ENCODE results near the gene MEF2D.

Gene MEF2D

DNA sequence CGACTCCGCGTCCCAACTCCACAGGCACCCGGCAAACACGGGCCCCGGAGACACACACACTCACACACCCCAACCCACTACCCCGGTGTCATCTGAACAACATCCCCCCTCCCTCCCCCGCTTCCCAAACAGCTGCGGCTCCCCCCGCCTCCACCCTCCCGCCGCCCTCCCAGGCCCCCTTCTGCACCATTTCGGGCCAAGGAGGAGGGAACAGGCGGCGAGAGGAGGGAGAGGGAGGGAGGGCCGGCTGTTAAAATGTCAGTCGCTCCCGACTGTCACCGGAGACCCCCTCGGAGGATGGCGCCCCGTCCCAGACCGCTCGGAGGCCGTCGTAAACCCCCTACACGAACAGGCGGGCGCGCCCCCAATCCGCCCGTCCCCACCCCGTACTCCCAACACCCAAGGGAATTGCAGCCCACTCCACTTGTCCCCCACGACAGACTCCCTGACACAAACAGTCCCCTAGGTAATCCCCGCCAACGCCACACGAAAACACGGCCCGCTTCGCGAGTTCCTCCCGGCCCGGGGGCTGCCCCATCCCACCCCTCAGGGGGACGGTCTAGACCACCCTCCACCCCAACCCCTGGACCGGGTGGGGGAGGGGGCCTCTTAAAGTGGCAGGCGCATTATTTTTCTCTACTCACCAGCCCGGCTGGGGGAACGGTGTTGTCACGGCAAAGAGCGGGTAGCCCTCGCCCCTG is 583 bp downstream of the MEF2D start:
- peak; percentile 35 for DNase-seq (ENCODE audit: low spot score)

DNA sequence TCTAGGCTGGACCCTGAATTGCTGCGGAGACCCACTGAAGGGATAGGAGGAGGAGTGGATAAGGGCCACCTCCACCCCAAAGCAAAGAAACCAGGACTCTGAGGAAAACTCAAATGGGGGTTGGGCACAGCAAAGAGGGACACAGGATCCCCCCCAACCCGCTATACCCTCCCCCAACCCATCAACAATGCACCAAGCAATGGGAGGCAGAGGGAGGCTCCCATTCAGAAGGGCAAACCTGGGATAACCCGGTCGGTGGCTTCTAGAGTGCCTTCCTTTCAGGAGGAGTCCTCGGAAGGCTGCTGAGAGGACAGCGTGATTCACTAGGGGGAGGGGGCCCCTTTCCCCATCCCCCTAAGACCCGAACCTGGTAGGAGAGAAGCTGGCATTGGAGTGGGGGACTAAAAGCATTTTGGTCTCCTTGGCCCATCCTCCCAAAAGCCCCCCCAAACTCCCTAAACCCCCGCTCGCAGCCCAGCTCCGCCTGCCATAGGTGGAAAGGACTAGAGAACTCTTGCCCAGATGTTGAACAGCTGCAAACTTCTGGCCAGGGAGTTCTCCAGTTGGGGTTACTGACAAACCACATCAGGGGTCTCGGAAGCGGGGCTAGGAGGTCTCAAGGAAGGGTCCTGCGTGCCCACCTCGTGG is 1.3 kb downstream of the MEF2D start:
- peak; percentile 44 for DNase-seq (ENCODE audit: low spot score)

DNA sequence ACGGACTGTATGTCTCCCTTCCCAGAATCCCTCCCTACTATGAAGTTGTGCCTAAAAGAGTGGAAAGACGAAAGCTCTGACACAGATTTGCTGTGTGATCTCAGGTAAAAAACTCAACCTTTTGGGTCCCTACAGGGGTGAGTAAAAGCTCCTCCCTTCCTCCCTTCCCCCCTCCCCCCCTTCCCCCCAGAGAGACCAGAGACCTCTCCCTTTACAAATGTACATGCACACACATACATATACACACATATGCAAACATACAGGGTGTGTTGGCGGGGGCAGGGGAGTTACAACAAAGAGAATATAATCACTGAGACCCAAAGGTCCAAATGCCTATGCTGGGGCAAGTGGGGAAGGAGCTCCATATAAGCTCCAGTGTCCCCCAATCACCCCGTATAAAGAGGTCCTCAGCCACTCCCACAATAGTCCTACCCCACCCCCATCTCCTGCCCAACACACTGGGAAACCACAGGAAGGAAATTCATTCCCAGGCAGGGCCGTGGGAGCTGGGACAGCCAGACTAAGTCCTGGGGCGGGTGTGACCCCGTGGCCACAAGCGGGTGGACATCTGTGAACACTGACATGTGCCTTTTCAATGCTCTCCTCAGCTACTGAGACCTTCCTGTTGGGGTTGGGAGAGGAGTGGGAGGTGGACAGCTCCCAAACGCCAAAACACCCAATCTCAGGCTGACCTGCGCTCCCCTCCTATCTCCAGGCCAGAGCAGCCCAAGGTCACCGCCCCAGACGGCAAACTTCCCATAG is 2.0 kb downstream of the MEF2D start:
- DNase-seq (ENCODE audit: low spot score): no peak

DNA sequence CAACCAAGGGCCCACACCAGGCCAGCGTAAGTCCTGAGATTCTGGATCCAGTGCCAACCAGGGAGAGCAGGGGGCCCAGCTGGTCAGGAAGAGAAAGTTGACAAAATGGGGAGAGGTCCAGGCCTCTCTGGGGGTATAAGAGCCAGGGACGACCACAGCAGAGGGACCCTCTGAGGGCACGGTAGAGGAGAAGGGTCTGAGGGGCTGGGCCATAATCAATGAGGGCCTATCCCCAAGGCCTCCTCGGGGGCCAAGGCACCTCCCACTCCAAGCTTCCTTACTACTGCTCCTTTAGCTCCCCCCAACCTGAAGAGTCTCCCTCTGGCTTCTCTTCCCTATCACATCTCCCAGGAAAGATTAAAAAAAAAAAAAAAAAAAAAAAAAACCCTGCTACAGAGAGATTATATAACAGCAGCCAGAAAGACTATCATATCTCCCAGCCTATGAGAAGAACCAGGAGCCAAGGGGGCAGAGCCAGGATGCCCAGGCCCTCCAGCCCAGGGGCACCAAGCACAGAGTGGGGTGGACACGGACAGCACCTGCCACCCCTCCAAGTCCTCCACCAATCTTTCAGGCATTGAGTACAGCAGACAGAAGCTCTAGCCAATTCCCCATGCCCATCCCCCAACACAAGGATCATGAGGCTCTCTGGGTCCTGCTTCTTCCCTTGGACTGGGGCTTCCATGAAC is 2.7 kb downstream of the MEF2D start:
- DNase-seq (ENCODE audit: low spot score): no peak

DNA sequence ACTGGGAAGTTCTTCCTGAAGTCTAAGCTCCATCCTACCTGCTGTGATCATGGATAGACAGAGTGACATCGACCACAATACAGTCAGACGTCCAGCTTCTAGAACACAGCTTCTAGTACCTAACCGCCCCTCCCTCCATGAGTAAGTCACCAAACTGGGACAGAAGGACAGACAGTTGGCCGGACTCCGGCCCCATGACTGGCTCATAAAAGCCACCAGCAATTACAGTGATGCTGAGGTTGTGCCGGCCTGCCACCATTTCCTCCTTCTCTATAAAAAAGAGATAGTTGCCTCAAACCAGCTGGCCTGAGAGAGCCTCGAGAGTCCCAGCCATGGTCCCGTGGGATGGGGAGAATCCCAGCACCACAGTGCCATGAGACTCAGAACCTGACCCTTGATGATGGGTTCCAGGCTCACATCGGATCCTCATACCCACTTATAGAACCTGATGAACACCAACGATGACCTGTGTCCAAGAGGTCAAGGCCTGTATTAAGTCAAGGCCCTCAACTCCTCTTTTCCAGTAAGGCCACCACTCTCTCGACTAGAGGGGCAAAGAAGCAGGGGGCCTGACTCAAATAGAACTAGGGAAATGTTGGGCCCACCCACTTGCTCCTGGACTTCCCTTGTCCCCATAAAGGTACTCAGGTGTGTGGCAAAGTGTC is 3.4 kb downstream of the MEF2D start:
- DNase-seq (ENCODE audit: low spot score): no peak

DNA sequence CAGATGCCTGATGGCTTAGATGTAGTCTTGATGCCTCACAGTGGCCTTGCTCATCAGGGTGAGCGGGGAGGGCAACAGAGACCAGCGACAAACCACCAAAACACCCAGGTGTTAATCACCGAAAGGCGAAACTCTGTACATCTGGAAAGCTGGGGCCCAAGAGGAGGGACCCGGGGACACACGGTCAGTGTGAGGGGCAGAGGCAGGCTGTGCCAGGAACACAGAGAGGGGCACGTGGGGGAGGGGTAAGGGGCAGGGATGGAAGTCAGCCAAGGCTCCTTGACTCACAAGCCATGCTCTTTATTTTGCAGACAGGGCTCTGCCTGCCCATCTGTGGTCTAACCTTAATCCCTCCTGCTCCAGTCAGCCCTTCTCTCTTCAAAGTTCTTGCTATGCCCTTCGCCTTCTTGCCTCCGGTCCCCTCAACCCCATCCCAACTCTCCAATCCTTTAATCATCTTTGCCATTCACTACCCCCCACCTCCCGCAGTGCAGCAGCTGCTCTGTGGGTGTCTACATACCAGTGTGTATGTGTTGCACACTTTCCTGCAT is 4.3 kb downstream of the MEF2D start:
- no peak for DNase-seq (ENCODE audit: low spot score)

DNA sequence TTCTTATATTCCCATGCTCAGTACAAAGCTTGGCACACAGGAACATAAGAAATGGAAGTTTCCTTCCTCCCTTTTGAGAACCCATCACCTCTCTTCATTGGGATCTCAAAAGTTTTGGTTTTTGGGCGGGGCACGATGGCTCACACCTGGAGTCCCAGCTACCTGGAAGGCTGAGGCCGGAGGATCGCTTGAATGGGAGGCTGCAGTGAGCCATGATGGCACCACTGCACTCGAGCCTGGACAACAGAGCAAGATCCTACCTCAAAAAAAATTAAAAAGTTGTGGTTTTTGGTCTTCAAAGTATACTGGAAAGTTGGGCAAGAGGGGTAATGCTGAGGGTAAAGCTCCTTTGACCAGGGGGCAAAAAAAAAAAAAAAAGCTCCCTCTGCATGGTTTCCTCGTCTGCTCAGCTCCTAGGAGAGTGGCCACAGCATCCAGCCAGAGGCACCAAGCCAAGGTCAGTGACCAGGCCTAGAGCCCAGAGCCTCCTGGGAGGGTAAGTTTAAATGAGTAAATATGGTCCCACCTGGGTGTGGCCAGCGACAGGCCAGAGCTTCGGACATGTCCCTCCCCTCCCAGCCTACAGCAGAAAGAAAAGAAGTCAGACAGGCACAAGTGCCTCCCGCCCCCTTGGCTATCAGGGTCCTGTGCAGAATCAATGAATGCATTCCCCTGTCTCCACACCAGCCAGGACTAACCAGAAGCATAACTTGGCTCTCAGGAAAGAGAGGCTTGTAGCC is 5.0 kb downstream of the MEF2D start:
- no peak for DNase-seq (ENCODE audit: low spot score)

DNA sequence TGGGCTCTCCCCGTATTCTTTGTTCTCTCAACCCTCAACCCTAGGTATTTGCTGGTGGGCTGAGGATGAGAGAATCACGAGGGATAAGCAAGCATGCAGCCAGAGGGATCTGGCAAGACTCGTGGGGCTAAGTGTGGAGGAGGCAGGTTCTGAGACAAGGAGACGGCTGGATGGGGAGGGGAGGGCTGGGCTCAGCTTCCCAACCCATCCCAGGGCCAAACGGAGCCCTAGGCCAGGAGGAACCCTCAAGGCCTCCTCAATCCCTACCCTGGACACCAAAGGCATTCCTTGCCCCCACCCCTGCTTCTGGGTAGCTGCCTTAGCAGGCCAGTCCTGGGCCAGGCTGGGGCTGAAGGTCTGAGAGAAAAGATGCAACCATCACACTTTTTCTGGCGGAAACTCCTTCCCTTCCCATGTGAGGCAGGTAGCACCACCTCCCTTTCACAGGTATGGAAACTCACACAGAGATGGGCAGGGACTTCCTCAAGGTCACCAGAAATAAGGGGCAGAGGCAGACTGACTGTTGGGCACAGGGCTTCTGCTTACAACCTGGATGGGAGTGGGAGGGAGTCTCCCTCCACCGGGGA is 6.2 kb downstream of the MEF2D start:
- DNase-seq (ENCODE audit: low spot score): no peak

DNA sequence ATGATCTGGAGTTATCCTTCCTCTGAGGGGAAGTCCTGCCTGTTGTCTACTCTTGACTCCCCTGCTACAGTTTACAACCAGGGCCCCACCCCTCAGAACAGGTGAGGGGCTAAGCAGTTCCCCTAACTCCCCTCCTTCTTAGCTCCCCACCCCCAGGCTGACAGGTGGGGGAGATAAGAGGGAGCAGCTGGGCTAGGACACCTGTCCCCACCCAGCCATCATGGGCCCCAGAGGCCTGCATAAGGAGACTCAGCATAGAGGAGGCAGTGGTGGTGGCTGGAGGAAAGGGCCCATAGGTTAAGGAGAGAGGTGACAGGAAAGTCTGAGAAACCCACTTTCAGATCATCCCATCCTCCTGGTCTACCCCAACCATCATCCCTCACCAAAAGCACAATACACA is 6.8 kb downstream of the MEF2D start:
- DNase-seq (ENCODE audit: low spot score): no peak

DNA sequence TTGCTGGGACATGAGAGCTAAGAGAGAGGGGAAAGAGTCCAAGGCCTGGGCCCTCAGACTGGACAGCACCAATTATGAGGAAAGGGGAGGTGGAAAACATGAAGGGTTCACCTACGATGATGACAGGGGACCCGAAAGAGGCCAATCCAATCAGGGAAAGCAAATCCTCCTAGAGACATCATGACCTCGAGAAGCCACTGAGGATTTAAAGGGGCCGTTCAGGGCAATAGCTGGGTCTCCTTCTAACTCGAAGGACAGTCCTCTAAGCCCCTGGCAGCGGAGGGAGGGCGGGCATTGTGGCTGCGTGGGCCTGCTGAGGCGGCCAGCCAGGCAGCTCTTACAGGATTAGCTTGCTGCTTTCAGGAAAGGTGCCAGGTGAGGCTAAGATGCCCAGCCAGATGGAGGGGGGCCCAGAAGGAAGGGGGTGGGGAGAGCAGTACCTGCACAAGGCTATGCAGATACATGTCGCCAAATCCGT is 7.4 kb downstream of the MEF2D start:
- no peak for DNase-seq (ENCODE audit: low spot score)

DNA sequence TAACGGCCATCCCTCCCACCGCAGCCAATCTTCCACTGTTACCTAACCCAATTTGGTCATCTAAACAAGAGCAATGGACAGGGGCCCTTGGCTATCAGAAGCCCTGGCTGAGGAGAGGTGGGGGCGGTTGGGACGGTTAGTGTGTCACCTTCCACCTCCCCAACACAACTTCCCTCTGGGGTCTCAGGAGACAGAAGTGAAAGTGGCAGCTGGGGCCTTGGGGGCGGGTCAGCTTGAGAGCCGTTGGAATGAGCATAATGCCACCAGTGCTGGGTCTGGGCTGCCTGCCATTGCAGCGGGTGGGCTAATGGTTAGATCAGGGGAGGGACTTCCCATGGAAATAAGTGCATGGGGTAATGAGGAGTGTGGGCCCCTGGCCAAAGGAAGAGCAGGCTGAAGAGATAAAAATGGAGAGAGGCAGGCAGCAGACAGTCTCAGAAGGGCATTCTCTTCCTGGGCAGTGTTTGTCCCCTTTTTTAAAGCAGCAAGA is 7.9 kb downstream of the MEF2D start:
- no peak for DNase-seq (ENCODE audit: low spot score)

DNA sequence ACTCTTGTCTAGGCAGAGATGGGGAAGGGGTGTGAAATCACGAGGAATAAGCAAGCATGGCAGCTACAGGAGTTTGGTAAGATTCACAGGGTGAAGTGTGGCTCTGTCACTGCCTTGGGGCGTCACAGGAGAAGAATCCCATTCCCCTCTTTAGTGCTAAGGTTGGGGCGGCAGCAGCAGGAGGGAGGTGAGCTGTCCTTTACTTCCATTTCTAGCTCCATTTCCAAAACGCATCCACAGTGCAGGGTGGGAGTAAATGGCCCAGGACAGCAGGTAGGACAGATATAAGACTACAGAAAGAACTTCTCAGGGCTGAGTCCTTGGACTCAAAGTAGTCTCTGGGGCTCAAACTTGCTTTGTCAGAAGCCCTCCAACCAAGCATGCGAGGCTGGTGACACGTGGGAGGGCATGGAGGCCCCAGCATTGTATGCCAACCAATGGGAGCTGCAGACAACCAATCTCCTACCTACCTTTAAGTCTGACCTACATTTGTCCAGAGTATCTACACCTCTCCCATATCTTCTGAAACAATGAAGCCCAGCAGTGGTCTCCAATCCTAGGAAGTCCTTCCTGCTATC is 8.5 kb downstream of the MEF2D start:
- no peak for DNase-seq (ENCODE audit: low spot score)

DNA sequence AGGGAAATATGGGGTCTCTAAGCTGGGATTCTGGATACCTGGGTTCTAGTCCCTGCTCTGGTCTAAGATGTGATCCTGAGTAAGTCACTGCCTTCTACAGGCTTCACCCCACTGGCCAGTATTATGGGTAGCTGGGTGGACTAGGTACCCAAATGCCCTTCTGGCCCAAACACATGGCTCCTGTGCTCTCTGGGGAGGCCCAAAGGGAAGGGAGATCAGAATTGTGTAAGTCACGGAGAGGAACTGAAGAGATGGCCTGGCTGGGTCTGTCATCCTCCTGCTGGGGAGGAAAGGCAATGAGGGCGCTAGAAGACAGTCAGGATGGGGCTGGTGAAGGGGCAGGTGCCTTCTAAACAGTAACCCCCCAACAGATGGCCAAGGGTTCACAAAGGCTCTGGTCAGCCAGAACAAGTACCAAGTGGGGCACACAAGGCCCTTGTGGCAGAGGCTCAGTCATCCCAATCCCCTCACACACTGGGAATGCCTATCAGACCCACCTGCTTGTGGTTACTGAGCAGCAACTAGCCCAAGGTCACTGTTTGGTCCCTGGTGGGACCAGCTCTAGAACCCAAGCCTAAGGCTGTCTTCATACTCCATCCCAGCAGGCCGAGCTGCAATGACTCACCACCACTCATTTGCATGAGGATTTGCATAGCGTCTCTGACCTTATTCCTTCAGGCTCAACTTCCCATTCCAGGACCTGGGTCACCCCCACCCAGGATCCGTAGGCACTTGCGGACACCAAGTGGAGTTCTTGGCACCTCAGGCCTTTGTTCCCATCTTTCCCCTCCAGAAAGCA is 9.2 kb downstream of the MEF2D start:
- DNase-seq (ENCODE audit: low spot score): no peak

DNA sequence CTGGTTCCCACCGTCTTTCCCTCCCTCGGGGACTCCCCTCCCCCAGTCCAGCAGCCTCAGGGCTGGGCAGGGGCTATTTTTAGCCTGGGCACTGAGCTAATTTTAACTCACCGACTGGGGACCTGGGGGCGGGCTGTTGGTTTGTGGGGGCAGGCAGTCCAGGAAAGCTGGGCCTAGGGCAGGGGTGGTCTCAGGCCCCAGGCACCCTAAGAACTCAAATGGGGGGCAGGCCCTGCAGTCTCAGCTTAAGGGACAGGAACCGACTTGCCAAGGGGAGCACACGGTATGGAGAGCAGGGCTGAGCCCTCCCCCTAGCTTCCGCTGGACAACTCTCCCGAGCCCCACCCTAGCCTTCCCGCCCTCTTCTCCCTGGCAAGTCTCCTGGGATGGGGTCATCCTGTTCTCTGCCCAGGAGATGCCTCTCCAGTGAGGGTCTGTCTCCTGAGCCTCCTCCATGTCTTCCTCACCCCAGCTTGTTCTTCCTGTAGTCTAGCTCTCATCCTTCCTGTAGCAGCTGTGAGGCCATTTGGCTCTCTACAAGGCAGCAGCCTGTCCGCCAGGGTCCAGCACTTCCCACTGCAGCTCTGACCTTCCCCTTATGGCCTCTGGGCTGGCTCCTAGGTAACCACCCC is 10.1 kb downstream of the MEF2D start:
- no peak for DNase-seq (ENCODE audit: low spot score)

DNA sequence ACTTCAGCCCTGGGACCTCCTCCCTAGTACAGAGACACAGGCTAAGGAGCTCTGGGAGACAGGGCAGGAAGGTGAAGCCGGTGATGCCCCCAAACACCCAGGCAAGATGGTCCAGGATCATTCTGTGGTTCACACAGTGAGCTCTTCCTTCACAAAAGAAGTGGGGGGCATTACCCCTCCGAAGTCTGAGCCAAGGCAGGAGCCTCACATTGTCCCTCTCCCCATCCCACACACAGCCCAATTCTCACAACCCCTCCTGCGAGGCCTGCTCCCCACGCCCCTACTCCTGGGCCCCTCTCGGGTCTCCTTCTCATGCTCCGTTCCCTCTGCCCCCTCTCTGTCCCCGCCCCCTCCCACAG is 10.7 kb downstream of the MEF2D start:
- no peak for DNase-seq (ENCODE audit: low spot score)

DNA sequence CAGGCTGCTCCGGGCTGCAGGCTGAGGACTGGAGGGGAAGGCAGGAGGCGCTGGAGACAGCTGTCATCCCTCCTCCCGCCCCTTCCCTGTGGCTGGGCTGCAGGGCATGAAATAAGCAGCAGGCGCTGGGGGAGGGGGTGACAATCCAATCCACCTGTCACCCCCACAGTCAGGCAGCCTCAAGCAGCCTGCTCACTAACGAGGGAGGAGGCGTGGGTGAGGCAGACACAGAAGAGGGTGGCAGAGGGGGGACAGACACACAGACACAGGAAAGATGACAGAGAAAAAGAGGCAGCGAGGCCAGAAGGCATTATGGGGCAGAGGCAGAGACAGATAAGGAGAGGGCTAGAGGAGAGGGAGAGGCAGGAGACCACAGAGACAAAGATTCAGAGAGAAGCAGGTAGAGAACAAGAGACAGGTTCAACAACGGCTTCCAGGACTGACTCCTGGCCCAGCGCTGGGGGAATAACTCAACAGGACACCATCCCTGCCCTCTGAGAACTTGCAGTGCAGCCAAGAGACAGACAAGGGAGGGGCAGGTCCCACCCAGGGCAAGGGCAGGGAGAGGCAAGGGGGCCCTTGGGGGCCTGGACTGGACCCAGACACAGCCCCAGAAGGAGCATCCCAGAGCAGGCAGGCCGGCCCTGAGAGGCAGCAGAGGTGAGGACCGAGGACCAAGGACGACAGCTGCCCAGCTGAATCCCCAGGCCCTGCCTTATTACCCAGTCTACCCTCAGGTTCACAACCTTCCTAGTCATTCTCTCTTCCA is 11.2 kb downstream of the MEF2D start:
- DNase-seq (ENCODE audit: low spot score): no peak

DNA sequence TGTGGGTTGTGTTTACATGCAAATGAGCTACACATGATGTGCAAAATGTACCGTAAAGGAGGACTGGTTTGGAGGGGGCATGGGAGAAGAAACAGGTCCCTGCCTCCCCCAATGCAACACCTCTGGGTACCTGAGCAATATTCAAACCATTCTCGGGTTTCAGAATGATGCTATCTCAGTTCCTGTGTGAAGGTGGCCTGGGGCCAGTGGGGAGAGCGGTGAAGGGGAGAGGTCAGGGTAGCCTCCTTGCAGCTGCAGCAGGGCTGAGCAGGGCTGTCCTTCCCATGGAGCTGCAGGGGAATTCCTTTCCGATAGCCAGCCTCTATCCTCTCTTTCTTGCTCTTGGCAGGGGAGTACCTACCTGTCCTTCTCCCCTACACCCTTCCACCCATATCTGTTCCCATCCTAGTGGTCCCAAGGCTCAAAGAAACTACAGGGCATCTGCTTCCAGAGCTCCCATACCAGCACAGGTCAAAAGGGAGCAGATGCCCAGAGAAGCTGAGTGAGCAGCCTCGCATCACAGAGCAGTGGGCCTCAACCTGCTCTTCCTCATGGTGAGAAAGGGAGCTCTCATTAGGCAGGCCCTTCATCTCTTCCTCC is 11.9 kb downstream of the MEF2D start:
- DNase-seq (ENCODE audit: low spot score): no peak

DNA sequence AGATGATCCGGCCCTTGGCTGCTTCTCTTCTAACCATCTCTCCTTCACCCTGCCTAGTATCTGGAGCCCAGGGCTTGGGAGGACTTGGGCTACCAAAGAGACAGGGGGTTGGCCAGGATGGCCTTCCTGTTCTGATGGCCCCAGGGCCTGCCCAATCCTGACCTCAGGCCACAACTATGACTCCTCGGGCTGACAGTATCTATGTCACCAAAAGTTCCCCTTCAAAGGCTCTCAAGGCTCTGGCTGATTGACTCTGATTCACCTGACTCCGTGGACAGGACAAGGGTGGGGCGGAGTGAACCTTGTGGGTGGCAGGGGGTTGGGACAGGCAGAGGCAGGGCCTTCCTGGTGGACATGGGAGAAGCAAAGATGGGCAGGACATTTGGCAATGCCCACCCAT is 12.7 kb downstream of the MEF2D start:
- DNase-seq (ENCODE audit: low spot score): no peak
